MCF 10A (cell line): ENCODE measurements around the gene ZNF710. TPM values are rescaled to one million over a fixed set of nuclear protein-coding genes. Genes with fewer than 3 reads are reported as not detected.

Source experiments
- BruUV-seq: library from RNA; stranded (reverse); fragments of 400-500 nt; replicated peaks from 2 replicates; lab custom pipeline; 2021; lab: Mats Ljungman, UMichigan
- CTCF ChIA-PET: fragments of 300-600 bp; sonication (Branson Sonifier 250); formaldehyde crosslinking; extraction: SDS; loops from one replicate; lab custom pipeline; 2021; ENCODE audit warnings: antibody characterized with exemption, inconsistent platforms; lab: Yijun Ruan, JAX
- POLR2A ChIA-PET: fragments of 300-600, 350-650 bp; sonication (Branson Sonifier 250); formaldehyde crosslinking; extraction: SDS; loops from one replicate; lab custom pipeline; 2020; ENCODE audit warnings: antibody characterized with exemption, inconsistent platforms; lab: Yijun Ruan, JAX
- DNase-seq: peaks from one replicate; pipeline ENCODE4 v3.0.0-alpha.2; 2018; ENCODE audit not compliant: unreplicated experiment
- H3K27ac Mint-ChIP-seq: one replicate; pipeline ENCODE4 v1.8.0; 2022; ENCODE audit warnings: mild to moderate bottlenecking, low read depth, mixed read lengths; ENCODE audit not compliant: unreplicated experiment
- H3K27me3 Mint-ChIP-seq: one replicate; pipeline ENCODE4 v1.8.0; 2022; ENCODE audit warnings: mixed read lengths; ENCODE audit not compliant: insufficient read depth, unreplicated experiment
- H3K36me3 Mint-ChIP-seq: one replicate; pipeline ENCODE4 v1.8.0; 2022; ENCODE audit warnings: mild to moderate bottlenecking, moderate library complexity, mixed read lengths; ENCODE audit not compliant: insufficient read depth, unreplicated experiment
- H3K4me1 Mint-ChIP-seq: one replicate; pipeline ENCODE4 v1.8.0; 2022; ENCODE audit warnings: mixed read lengths; ENCODE audit not compliant: insufficient read depth, unreplicated experiment
- H3K4me3 Mint-ChIP-seq: one replicate; pipeline ENCODE4 v1.8.0; 2022; ENCODE audit warnings: mild to moderate bottlenecking, moderate library complexity, mixed read lengths; ENCODE audit not compliant: unreplicated experiment
- H3K9me3 Mint-ChIP-seq: one replicate; pipeline ENCODE4 v1.8.0; 2022; ENCODE audit warnings: mixed read lengths; ENCODE audit not compliant: unreplicated experiment
- CTCF ChIP-seq: fragments of 200-600 bp; IDR thresholded peaks from one replicate; pipeline ENCODE4 v1.8.0; 2022; ENCODE audit warnings: antibody characterized with exemption, mild to moderate bottlenecking; ENCODE audit not compliant: unreplicated experiment
- intact Hi-C: fragments of 100-400 bp; cut with micrococcal nuclease; formaldehyde crosslinking; loops from 2 replicates; pipeline ENCODE4 v1.14.1; 2022
- total RNA-seq: library from RNA; stranded (reverse); gene quantifications from 2 replicates; pipeline ENCODE4 v1.2.3, GENCODE V29; 2022

The ZNF710 gene
- total RNA-seq, 1 experiment from 2014 or later = 27.3 TPM

- no peak for TF ChIP-seq CTCF
- no peaks in the 10 kb centered on the region for H3K27me3 Mint-ChIP-seq
- POLR2A ChIA-PET = interaction anchor here (0.7 to 10.5 kb wide), 9 partner anchors 9 to 112 kb away, joined by 3 to 173 read pairs (median 6); partner anchors contain the start of gene AP3S2
- peaks cover 1% of the 10 kb centered on the region for H3K36me3 Mint-ChIP-seq
- H3K4me1 Mint-ChIP-seq = peaks cover 52% of the 10 kb centered on the region
- CTCF ChIA-PET = interaction anchor here (0.8 to 1.5 kb wide), 5 partner anchors 10 to 108 kb away, joined by 3 to 6 read pairs (median 3); no protein-coding TSS in a partner anchor
- no peak for DNase-seq
- no peaks in the 10 kb centered on the region for H3K9me3 Mint-ChIP-seq
- no peak overlapping the region for H3K4me3 Mint-ChIP-seq
- intact Hi-C loops = no loop called here
- peak overlapping the region; percentile 92 for H3K27ac Mint-ChIP-seq
- no TSS peak for BruUV-seq
Observed at GRCh38 chr15:90006217-90007075, 5.3 kb downstream of the ZNF710 start.

GRCh38 chr15:90007076-90007460 lies 5.9 kb downstream of the ZNF710 start:
- Mint-ChIP-seq H3K4me3 (no peak overlapping the region), H3K36me3 (no peaks in the 10 kb centered on the region), H3K9me3 (no peaks in the 10 kb centered on the region), H3K27me3 (no peaks in the 10 kb centered on the region), H3K4me1 (peaks cover 52% of the 10 kb centered on the region), H3K27ac (peak overlapping the region; percentile 92)
- DNase-seq = no peak
- TF ChIP-seq CTCF = no peak
- intact Hi-C loops = no loop called here
- no TSS peak for BruUV-seq
- ChIA-PET POLR2A (interaction anchor here (0.8 to 10.5 kb wide), 5 partner anchors 8 to 113 kb away, joined by 3 to 173 read pairs (median 6); partner anchors contain the start of gene AP3S2), CTCF (interaction anchor here (0.8 to 1.5 kb wide), 4 partner anchors 63 to 109 kb away, joined by 3 to 6 read pairs (median 4); no protein-coding TSS in a partner anchor)

- Mint-ChIP-seq H3K36me3 (no peaks in the 10 kb centered on the region), H3K27ac (peak overlapping the region; percentile 16), H3K4me3 (no peak overlapping the region), H3K9me3 (peaks cover 4% of the 10 kb centered on the region), H3K4me1 (peaks cover 44% of the 10 kb centered on the region), H3K27me3 (no peaks in the 10 kb centered on the region)
- ChIA-PET CTCF (interaction anchor here (1.0 kb wide), 1 partner anchor 79 kb away, joined by 3 read pairs; no protein-coding TSS in a partner anchor), POLR2A (no interaction called here)
- no peak for TF ChIP-seq CTCF
- no peak for DNase-seq
- BruUV-seq = no TSS peak
- intact Hi-C loops = no loop called here
Observed at GRCh38 chr15:90008607-90009006, 7.5 kb downstream of the ZNF710 start.

GRCh38 chr15:90009301-90010022 lies 8.3 kb downstream of the ZNF710 start:
- no peak for TF ChIP-seq CTCF
- Mint-ChIP-seq H3K9me3 (peaks cover 12% of the 10 kb centered on the region), H3K27me3 (no peaks in the 10 kb centered on the region), H3K36me3 (peaks cover 5% of the 10 kb centered on the region), H3K4me1 (peaks cover 36% of the 10 kb centered on the region), H3K4me3 (no peak overlapping the region), H3K27ac (peak overlapping the region; percentile 8)
- BruUV-seq = no TSS peak
- CTCF ChIA-PET = interaction anchor here (1.0 kb wide), 1 partner anchor 78 kb away, joined by 3 read pairs; no protein-coding TSS in a partner anchor
- DNase-seq = no peak
- POLR2A ChIA-PET = no interaction called here
- intact Hi-C loops = no loop called here
